OCI-LY7 (cell line): ENCODE measurements around the gene LRFN2. TPM values are rescaled to one million over a fixed set of nuclear protein-coding genes. Genes with fewer than 3 reads are reported as not detected.

Experiments
- BruUV-seq: library from RNA; stranded (reverse); fragments of 400-500 nt; replicated peaks from 2 replicates; lab custom pipeline; 2021; lab: Mats Ljungman, UMichigan
- CTCF ChIA-PET: fragments of 300-600 bp; sonication (Branson Sonifier 250); formaldehyde crosslinking; loops from one replicate; lab custom pipeline; 2022; ENCODE audit warnings: antibody characterized with exemption; ENCODE audit not compliant: unreplicated experiment; lab: Charles Lee
- POLR2A ChIA-PET: fragments of 300-600 bp; sonication (Branson Sonifier 250); formaldehyde crosslinking; loops from one replicate; lab custom pipeline; 2022; ENCODE audit warnings: antibody characterized with exemption; lab: Charles Lee
- DNase-seq: peaks from one replicate; pipeline ENCODE4 v3.0.0-alpha.2; 2015; ENCODE audit warnings: low spot score
- H2AFZ ChIP-seq: fragments of 200-600 bp; sonication (generic), shearing (Covaris generic); 2 replicates; pipeline ENCODE4 v1.6.1; 2014; ENCODE audit warnings: mild to moderate bottlenecking, antibody characterized with exemption, low read length, moderate library complexity
- H3K27ac ChIP-seq: fragments of 200-600 bp; sonication (generic); 2 replicates; pipeline ENCODE4 v1.5.1; 2014; ENCODE audit warnings: mixed run types, low read depth, mild to moderate bottlenecking, moderate library complexity, low read length, inconsistent platforms; ENCODE audit not compliant: poor library complexity, severe bottlenecking
- H3K36me3 ChIP-seq: fragments of 200-600 bp; sonication (generic); 2 replicates; pipeline ENCODE4 v1.6.1; 2014; ENCODE audit warnings: mild to moderate bottlenecking, antibody characterized with exemption, low read length, moderate library complexity, mixed read lengths; ENCODE audit not compliant: insufficient read depth
- H3K4me1 ChIP-seq: fragments of 200-600 bp; sonication (generic); 2 replicates; pipeline ENCODE4 v1.5.1; 2014; ENCODE audit warnings: mild to moderate bottlenecking, low read length; ENCODE audit not compliant: insufficient read depth, poor library complexity, severe bottlenecking
- H3K4me2 ChIP-seq: fragments of 200-600 bp; sonication (generic); 2 replicates; pipeline ENCODE4 v1.6.1; 2014; ENCODE audit warnings: mild to moderate bottlenecking, low read length
- H3K4me3 ChIP-seq: fragments of 200-600 bp; sonication (generic); 2 replicates; pipeline ENCODE4 v1.5.1; 2014; ENCODE audit warnings: mild to moderate bottlenecking, low read depth, low read length; ENCODE audit not compliant: poor library complexity, severe bottlenecking
- H3K79me2 ChIP-seq: fragments of 200-600 bp; sonication (generic); 2 replicates; pipeline ENCODE4 v1.6.1; 2016; ENCODE audit warnings: low read depth, mild to moderate bottlenecking, low read length, moderate library complexity, mixed read lengths; ENCODE audit not compliant: insufficient read depth
- H3K9me2 ChIP-seq: fragments of 200-600 bp; sonication (generic); 2 replicates; pipeline ENCODE4 v1.6.1; 2016; ENCODE audit warnings: mild to moderate bottlenecking, low read length, mixed read lengths; ENCODE audit not compliant: insufficient read depth
- H3K9me3 ChIP-seq: fragments of 200-600 bp; sonication (generic); 2 replicates; pipeline ENCODE4 v1.6.1; 2014; ENCODE audit warnings: mild to moderate bottlenecking, mixed run types, low read length, mixed read lengths
- H4K20me1 ChIP-seq: fragments of 200-600 bp; sonication (generic); 2 replicates; pipeline ENCODE4 v1.6.1; 2014; ENCODE audit warnings: mild to moderate bottlenecking, antibody characterized with exemption, low read length, moderate library complexity, mixed read lengths; ENCODE audit not compliant: insufficient read depth
- CTCF ChIP-seq: fragments of 200-600 bp; sonication (generic); conservative IDR thresholded peaks from 2 replicates; pipeline ENCODE4 v1.5.1; 2014; ENCODE audit warnings: mild to moderate bottlenecking, antibody characterized with exemption, low read length, moderate library complexity, mixed read lengths
- EZH2phosphoT487 ChIP-seq: fragments of 200-600 bp; sonication (generic); IDR thresholded peaks from 2 replicates; pipeline ENCODE4 v1.6.1; 2018; ENCODE audit warnings: low read depth, borderline replicate concordance, mild to moderate bottlenecking, mixed run types, antibody characterized with exemption, low read length, moderate library complexity, mixed read lengths
- intact Hi-C: fragments of 100-400 bp; cut with micrococcal nuclease; formaldehyde crosslinking; loops from one replicate; pipeline ENCODE4 v1.10.0; 2022; ENCODE audit not compliant: unreplicated experiment
- total RNA-seq, 2 experiments: library from RNA; depleted of rRNA in 1 of 2; stranded (reverse); fragments of >200 nt in 1 of 2; shearing (Covaris generic) in 1 of 2; gene quantifications; 2 replicates each; pipeline ENCODE4 v1.2.3, GENCODE V29; 2014 to 2022

Gene LRFN2
- total RNA-seq, 2 experiments from 2014 or later, result not detected

- no peak for DNase-seq
- CTCF ChIA-PET, result no interaction called here
- TF ChIP-seq EZH2phosphoT487, result no peak
- TF ChIP-seq CTCF, result no peak
- H4K20me1 ChIP-seq, result no peaks in the 10 kb centered on the region
- no TSS peak for BruUV-seq
- no peak overlapping the region for H2AFZ ChIP-seq
- POLR2A ChIA-PET, result no interaction called here
- H3K27ac ChIP-seq, result no peak overlapping the region
- intact Hi-C loops, result no loop called here
- H3K4me2 ChIP-seq, result no peak overlapping the region
- H3K79me2 ChIP-seq, result no peaks in the 10 kb centered on the region
- no peaks in the 10 kb centered on the region for H3K36me3 ChIP-seq
- H3K4me3 ChIP-seq, result no peak overlapping the region
- H3K9me2 ChIP-seq, result no peaks in the 10 kb centered on the region
- no peaks in the 10 kb centered on the region for H3K4me1 ChIP-seq
- H3K9me3 ChIP-seq, result no peaks in the 10 kb centered on the region
These were observed 112.2 kb downstream of the LRFN2 start for GRCh38 chr6:40474937-40475336.

GRCh38 chr6:40473026-40473425 lies 114.1 kb downstream of the LRFN2 start:
- Histone ChIP-seq H3K4me2 (no peak overlapping the region), H3K4me1 (no peaks in the 10 kb centered on the region), H3K27ac (no peak overlapping the region), H3K79me2 (no peaks in the 10 kb centered on the region), H4K20me1 (no peaks in the 10 kb centered on the region), H2AFZ (no peak overlapping the region), H3K36me3 (no peaks in the 10 kb centered on the region), H3K9me2 (no peaks in the 10 kb centered on the region), H3K4me3 (no peak overlapping the region), H3K9me3 (no peaks in the 10 kb centered on the region)
- BruUV-seq, result no TSS peak
- ChIA-PET POLR2A (no interaction called here), CTCF (no interaction called here)
- intact Hi-C loops, result no loop called here
- no peak for DNase-seq
- TF ChIP-seq EZH2phosphoT487 (no peak), CTCF (no peak)

GRCh38 chr6:40472353-40472752 lies 114.8 kb downstream of the LRFN2 start:
- Histone ChIP-seq H3K27ac (no peak overlapping the region), H3K36me3 (no peaks in the 10 kb centered on the region), H3K4me1 (no peaks in the 10 kb centered on the region), H3K4me2 (no peak overlapping the region), H3K79me2 (no peaks in the 10 kb centered on the region), H2AFZ (no peak overlapping the region), H3K9me2 (no peaks in the 10 kb centered on the region), H3K9me3 (no peaks in the 10 kb centered on the region), H3K4me3 (no peak overlapping the region), H4K20me1 (no peaks in the 10 kb centered on the region)
- no TSS peak for BruUV-seq
- DNase-seq, result no peak
- ChIA-PET POLR2A (no interaction called here), CTCF (no interaction called here)
- intact Hi-C loops, result no loop called here
- TF ChIP-seq CTCF (no peak), EZH2phosphoT487 (no peak)
